Measurements from ENCODE around the gene RAB13. TPM values are rescaled to one million over a fixed set of nuclear protein-coding genes. Genes with fewer than 3 reads are reported as not detected.

The RAB13 gene
- total and polyA plus RNA-seq, 2 donors (not counting 1 experiment from before 2014, with no cell fraction given): 0.09 to 9.7 TPM

- ChIA-PET POLR2A (interaction anchor here (0.5 to 9.2 kb wide), 13 partner anchors 9 to 184 kb away, joined by 3 to 115 read pairs (median 4); partner anchors contain the start of genes CREB3L4, DENND4B, GATAD2B and JTB), CTCF (interaction anchor here (0.7 to 5.6 kb wide), 7 partner anchors 9 to 390 kb away, joined by 3 to 47 read pairs (median 6); partner anchors contain the start of genes CREB3L4, DENND4B and JTB)
- intact Hi-C loops (cut with micrococcal nuclease): loop anchor here (1.0 to 5.0 kb wide), 7 partner anchors 9 to 314 kb away; partner anchors contain the start of genes CREB3L4, DENND4B, HAX1 and JTB
- H3K27ac ChIP-seq (ENCODE audit: low read length in 2 of 2): peak within 1 kb of the TSS; percentile 87 to 97
- peak within 1 kb of the TSS; percentile 79 to 98 (median 92) for H3K4me3 ChIP-seq (ENCODE audit: control extremely low read depth in 1 of 5, extremely low read depth in 1 of 5, insufficient read depth in 1 of 5, low read depth in 2 of 5, low read length in 4 of 5)
- peaks cover 73% of the 10 kb centered on the region for H3K79me2 ChIP-seq (ENCODE audit: control insufficient read depth, insufficient read depth, low read length)
- H3K9me3 Mint-ChIP-seq (ENCODE audit: insufficient read depth): no peaks in the 10 kb centered on the region
- H3K4me2 ChIP-seq (replicated peaks; ENCODE audit: low read depth, low read length, poor library complexity, severe bottlenecking): peak within 1 kb of the TSS; percentile 86
- H2AFZ ChIP-seq (ENCODE audit: insufficient read depth, low read depth, low read length, poor library complexity, severe bottlenecking): peak within 1 kb of the TSS; percentile 78
- peaks cover 51% of the 10 kb centered on the region for H4K20me1 ChIP-seq (ENCODE audit: control insufficient read depth, insufficient read depth, low read length, poor library complexity, severe bottlenecking)
- DNase-seq: peak; percentile 97
- H3K27me3 Mint-ChIP-seq: no peaks in the 10 kb centered on the region
- peak within 1 kb of the TSS; percentile 99 for H3K9ac ChIP-seq (ENCODE audit: low read length)
- peaks cover 44 to 47% of the 10 kb centered on the region in 2 donors for H3K4me1 ChIP-seq (ENCODE audit: control insufficient read depth in 2 of 2, insufficient read depth in 2 of 2, low read length in 2 of 2)
- H3K4me3 Mint-ChIP-seq: peak within 1 kb of the TSS; percentile 100
- no peak for TF ChIP-seq EZH2 (IDR thresholded peaks at IDR 0.05; ENCODE audit: borderline replicate concordance, insufficient read depth, low read depth, low read length, poor library complexity, severe bottlenecking)
- no peak for TF ChIP-seq CTCF (IDR thresholded peaks at IDR 0.05)
- WGBS (ENCODE audit: insufficient coverage): 0% methylated on average over 72 of the region's 75 CpGs
- H3K36me3 ChIP-seq (replicated peaks in 1 of 2; ENCODE audit: control extremely low read depth in 1 of 2, control insufficient read depth in 1 of 2, extremely low read depth in 1 of 2, insufficient read depth in 2 of 2, low read length in 1 of 2): peaks cover 0 to 30% of the 10 kb centered on the region in 2 experiments
- H3K9me3 ChIP-seq (ENCODE audit: control extremely low read depth in 1 of 3, control insufficient read depth in 2 of 3, insufficient read depth in 1 of 3, low read length in 2 of 3): no peaks in the 10 kb centered on the region
- peak; percentile 85 for ATAC-seq (ENCODE audit: low read depth)
- peak within 1 kb of the TSS; percentile 97 for H3K27ac Mint-ChIP-seq
- no peaks in the 10 kb centered on the region for H3K27me3 ChIP-seq (replicated peaks in 1 of 4; ENCODE audit: control extremely low read depth in 1 of 4, control insufficient read depth in 3 of 4, insufficient read depth in 4 of 4, low read length in 3 of 4)
- peaks cover 67% of the 10 kb centered on the region for H3K4me1 Mint-ChIP-seq
These were observed 27.8 kb downstream of the RAB13 start, which contains the start of gene CRTC2 for GRCh38 chr1:153958111-153958960. TSS of gene CRTC2 (minus strand) at chr1:153958612. CDS start at chr1:153958497, 115 bp downstream.
